Measurements from ENCODE around the gene RNF157.
"Not testable (repeated sequence)": the region's sequence is repeated elsewhere in the genome, so short reads cannot be mapped to it uniquely, and the experiment has no call there.

Gene RNF157

DNA sequence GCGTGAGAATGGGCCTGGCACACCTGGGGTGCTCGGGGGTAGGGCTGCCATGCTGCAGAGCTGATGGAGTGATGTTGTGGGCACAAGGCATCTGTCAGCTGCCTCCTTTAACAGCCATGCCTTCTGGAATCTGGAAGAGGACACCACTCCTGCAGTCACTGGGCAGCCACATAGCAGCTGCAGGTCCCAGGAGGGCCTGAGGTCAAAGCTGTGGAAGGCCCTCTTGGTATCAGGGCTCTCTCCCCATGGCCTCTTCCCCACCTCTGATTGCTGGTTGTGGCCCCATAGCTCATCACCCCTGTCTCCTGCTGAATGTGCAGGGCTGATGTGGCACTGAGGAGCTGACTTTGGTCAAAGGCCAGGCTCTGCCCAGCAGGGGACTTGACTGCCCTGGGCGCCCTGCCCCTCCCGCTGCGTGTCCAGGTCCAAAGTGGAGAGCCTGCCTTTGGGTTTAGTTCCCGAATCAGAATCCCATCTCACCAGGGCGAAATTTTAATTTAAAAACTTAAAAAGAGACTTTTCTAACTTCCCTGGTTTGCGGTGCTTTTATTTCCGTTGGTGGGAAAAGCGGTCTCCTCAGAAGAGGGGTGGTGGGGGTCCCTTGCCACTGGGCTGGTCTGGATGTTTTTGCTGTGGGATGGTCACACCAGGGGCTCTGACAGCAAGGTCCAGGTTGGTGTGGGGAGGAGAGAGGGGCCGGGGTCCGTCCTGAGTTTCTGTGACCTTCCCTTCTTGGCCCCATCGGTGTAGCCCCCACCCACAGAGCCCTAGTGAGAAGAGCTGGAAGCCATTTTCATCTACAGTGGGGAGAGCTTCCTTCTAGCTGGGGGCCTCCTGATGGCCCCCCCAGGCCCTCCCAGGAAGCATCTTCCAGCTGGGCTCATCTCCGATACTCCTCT, 30.7 kb upstream of the RNF157 start:
- no peak for DNase-seq (ENCODE audit: low spot score)

DNA sequence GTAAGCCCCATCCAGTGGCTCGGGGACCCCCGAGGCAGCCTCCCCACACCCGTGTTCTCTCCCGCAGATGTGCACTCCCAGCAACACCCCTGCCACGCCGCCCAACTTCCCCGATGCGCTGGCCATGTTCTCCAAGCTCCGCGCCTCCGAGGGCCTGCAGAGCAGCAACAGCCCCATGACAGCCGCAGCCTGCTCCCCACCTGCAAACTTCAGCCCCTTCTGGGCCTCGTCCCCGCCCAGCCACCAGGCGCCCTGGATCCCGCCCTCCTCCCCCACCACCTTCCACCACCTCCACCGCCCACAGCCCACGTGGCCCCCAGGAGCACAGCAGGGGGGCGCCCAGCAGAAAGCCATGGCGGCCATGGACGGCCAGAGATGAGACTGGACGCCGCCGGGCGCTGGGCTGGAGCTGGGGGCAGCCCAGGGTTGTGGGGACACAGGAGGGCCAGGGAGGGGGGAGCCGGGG, 29.9 kb upstream of the RNF157 start:
- no peak for DNase-seq (ENCODE audit: low spot score)

DNA sequence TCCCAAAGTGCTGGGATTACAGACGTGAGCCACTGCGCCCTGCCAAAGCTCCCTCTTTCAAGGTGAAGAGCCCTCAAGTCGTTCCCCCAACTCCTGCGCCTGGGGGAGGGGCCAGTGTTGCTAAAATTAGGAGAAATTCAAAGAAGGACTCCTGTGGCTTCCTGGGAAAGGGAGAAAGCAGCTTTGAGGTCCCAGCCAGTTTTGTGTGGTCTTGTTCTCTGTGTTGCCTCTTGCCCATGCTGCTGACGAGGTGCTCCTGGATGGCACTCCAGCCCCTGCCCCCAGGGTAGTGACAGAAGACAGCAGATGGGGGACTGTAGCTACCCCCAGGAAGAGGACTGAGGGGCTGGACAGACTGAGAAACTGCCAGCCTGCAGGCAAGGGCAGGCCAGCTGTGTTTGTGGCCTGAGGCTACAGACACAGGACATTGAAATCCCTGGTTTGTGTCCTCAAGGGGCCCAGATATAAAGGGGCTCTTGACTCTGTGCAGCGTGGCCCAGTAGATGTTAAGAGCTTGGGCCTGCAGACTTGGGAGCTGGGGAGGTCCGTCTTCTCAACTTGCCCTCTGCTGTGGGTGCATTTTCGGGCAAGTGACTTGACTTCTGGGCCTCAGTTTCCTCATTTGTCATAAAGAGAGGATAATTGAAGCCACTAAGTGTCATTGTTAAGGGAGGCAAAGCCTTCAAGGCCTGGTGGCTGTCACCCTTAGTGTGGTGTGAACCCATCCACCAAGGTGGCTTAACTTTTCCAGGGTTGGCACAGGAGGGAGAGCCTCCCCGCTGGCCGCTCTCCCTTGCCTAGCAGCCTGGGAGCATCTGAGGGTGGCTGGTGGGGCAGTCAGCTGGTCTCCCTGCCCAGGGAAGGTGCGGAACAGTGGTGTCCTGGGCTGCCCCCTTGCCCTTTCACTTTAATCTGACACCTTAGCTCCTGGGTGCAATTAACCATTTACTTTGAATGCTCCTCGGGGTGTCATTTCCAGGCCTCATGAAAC, 29.0 kb upstream of the RNF157 start:
- DNase-seq (ENCODE audit: low spot score) = no peak

DNA sequence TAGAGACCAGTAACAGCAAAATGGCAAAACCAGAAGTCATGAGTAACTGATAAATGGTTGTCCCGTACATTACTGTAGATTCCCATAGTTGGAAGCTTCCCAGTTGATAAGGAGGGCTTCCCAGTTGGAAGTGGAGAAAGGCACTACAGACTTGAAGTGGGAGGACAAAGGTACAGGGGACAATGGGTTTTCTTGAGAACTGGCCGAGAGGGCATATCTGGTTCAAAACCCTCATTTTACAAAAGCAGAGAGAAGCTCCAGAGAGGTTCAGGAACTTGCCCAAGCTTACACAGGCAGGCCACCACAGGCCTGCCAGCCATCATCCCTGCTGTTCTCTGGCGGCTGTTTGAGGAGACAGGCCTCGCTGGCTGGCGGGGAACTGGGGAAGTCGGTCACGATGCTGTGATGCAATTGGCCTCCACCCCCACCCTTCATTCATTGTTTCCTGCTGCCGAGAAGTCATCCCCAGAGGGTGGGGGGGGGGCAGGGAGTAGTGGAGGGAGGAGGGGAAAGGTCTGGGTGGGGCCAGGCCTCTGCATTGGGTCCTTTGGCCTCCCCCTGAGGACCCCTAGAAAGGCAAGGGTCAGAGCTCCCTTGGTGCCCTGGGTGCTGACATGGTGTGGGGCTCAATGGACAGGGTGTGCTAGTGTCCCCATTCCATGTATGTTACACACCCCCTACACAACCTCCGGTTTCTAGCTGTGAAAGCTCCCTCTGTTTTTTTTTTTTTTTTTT, 27.9 kb upstream of the RNF157 start:
- DNase-seq (ENCODE audit: low spot score) = peak; percentile 86

DNA sequence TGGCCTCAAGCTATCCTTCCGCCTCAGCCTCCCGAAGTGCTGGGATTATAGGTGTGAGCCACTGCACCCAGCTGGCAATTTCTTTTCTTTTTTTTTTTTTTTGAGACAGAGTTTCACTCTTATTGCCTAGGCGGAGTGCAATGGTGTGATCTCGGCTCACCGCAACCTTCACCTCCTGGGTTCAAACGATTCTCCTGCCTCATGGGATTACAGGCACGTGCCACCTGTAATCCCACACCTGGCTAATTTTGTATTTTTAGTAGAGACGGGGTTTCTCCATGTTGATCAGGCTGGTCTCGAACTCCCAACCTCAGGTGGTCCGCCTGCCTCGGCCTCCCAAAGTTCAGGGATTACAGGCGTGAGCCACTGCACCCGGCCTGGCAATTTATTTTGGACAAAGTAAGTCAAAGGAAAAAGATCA, 27.3 kb upstream of the RNF157 start:
- DNase-seq (ENCODE audit: low spot score) = not testable (repeated sequence)

DNA sequence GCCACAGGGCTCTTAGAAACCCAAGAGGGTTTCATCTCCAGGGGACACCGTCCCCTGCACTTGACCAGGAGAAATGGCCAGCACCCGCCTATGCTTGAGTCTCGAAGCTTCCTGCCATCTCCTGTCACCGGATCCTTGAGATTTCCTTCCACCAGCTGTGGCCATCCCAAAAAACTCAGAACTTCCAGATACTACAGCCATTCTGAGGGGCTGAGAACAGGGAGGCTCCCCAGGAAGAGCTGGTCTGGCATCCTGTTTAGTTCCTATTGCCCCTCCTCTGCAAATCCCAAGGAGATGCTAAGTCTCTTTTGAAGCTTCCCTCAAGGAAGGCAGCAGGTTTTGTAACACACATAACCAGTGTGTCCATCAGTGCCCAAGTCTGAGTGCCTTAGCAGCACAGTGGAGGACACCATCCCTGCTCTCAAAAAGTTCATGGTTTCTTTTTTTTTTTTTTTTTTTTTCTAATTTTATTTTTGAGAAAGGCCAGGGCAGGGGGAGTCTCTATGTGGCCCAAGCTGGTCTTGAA, 26.8 kb upstream of the RNF157 start:
- DNase-seq (ENCODE audit: low spot score) = no peak

DNA sequence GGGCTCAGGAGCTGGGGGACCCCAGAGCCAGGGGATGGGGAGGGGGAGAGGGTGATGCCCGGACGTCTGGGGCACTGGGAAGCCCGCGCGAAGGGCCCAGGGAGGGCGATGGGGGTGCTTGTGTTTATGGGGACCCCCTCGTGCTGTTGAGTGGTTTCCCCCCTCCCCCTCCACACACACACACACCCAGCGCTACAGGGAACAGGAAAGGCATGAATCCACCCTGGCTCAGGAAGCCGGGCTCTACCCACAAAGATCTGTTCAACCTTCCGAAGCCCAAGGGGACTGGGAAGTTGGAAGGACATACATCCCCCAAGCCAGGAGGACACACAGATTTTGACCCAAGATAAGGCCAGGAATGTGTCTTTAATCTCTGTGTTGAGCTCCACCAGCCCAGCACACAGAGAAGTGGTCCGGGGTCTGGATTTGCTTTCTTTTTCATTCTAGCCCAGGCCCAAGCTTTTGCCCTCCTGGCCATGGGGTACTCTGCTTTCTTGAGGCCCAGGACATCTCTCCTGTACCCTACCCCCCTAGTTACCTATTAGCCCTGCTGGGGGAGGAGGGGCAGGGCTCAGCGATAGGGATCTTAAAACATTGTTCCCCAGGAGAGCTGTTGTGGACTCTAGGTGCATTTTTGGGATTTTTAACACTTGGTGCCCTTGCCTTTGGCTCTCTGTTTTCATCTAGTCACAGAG, 26.1 kb upstream of the RNF157 start:
- DNase-seq (ENCODE audit: low spot score) = no peak

DNA sequence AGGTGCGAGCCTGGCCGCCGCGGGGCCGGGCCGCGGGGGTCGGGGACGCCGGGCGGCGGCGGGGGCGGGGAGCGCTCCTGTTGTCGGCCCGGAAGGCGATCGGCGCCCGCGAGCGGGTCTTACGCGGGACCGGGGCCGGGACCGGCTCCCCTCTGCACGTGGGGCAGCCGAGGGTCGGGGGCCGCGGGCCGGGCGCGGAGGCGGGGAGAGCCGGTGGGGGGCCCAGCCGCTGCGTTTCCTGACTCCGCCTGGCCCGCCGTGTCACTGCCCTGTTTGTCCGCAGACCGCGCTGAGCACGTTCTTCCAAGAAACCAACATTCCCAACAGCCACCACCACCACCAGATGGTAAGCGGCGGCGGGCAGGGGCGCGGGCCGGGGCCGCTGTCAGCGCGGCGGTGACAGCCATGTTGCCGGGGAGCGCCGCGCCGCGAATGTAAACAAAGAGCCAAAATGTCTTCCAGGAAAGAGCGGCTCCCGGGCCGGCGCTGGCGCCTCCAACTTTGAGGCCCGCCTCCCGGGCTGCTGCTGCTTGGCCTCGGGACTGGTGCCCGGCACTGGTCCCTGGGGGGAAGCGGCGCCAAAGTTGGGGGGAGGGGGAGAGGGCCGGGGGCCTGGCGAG, 25.4 kb upstream of the RNF157 start:
- no peak for DNase-seq (ENCODE audit: low spot score)

DNA sequence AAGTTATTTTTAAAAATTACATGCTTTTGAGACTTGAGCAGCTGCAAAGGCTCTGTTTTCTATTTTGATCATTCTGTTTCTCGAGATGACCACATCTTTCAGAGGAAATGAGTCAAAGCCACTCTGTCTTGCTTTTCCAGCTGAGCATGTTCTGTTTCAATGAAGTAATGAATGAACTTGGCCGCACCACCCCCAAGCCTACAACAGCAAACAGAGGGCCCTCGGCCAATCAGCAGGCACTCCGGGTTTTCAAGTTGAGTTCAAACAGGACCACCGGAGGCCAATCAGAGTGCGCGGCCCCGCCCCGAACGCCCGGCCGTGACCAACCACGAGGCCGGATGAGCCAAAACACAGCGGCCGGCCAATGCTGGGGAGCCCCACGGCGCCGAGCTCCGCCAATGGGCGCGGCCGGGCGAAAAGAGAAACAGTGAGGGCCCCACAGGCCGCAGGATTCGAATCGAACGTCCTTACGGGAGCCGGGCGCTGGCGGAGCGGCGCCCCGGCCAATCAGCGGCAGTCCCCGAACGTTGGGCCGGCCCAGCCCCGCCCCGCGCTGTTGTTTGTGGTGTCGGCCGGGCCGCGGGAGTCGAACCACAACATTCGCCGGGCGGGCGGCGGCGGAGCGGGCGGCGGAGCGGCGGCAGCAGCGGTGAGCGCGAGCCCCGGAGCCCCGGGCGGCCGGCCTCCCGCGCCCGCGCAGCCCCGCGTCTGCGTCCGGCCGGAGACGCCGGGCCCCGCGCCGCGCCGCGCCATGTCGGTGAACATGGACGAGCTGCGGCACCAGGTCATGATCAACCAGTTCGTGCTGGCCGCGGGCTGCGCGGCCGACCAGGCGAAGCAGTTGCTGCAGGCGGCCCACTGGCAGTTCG, 24.7 kb upstream of the RNF157 start, which contains the start of gene UBALD2:
Gene UBALD2 (plus strand): TSS at position 594 of the 869 bp plus-strand sequence. CDS start 158 bp downstream, at position 752.
- peak; percentile 100 for DNase-seq (ENCODE audit: low spot score)

DNA sequence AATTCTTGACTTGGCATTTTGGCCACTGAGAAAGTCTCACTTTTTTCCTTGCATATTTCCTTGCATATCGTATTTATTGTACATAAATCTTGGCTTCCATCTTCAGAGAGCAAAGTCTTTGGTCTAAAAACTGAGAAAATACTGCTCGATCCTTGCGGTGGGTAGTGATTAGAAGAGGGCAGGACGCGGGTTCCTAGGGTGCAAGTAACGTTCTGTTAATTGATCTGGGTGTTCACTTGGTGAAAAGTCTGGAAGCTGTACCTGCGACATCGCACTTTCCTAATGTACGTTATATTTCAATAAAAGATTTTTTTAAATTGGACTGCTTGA, 24.1 kb upstream of the RNF157 start:
- DNase-seq (ENCODE audit: low spot score) = no peak

DNA sequence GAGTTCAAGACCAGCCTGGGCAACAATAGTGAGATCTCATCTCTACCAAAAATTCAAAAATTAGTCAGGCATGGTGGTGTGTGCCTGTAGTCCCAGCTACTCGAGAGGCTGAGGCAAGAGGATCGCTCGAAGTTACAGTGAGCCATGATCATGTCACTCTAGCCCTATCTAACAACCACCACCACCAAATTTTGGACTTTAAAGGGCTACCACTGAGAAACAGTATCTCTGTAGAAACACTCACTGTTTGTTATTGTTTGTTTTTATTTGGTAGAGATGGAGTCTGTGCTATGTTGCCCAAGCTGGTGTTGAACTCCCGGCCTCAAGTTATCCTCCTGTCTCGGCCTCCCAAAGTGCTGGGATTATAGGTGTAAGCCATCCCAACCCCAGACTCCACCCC, 23.6 kb upstream of the RNF157 start:
- DNase-seq (ENCODE audit: low spot score) = no peak

DNA sequence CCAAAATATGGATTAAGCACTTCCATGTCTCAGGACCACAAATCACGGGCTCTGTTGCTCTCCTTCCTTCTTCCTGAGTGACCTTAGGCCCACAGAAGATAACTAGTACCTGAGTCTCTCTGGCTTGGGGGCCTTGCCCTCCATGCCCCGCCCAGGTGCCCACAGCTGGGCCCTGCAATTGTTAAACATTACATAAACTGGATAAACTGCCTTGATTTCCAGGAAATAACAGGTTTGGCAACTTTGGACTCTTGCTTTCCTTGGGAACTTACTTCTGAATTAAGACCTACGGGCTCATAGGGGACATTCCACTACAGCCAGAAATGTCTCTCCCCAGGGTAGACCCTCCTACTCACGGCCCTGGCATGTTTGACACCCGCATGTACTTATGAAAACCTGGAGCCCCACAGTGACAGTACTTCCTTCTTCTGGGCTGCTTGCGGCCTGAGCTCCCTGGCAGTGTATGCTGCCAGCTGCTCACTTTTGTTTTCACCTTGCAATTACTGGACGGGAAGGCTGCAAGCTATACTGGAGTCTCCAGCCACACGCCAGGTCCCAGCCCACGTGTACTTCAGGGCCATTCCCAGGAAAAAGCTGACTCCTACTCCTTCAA, 22.5 kb upstream of the RNF157 start:
- no peak for DNase-seq (ENCODE audit: low spot score)

DNA sequence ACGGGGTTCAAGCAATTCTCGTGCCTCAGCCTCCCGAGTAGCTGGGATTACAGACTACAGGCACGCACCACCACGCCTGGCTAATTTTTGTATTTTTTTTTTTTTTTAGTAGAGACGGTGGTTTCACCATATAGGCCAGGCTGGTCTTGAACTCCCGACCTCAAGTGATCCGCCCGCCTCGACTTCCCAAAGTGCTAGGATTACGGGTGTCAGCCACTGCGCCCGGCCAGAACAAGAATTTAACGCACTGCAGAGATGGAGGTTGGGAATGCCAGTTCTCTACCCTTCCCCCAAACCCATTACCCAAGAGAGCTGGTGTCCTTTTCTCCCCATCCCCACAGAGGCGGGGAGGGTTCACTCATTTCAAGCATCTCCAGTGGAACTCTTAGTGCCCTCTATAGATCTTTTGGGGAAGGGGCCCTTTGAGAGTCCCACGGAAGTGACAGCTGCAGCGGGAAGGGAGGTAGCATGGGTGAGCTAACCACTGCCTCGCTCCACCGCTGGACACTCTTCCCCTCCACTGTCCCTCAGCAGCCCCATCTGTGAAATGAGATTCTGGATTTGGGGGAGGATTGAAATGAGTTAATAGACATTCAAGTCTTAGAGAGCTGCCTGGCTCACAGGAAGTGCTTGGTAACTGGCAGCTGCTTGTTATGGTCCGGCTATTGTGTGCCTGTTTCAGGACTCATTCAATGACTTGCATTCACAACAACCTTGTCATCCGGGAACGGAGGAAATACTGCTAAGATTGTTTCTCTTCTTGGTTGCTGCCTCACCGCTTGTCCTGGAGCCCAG, 21.3 kb upstream of the RNF157 start:
- DNase-seq (ENCODE audit: low spot score) = peak; percentile 60

DNA sequence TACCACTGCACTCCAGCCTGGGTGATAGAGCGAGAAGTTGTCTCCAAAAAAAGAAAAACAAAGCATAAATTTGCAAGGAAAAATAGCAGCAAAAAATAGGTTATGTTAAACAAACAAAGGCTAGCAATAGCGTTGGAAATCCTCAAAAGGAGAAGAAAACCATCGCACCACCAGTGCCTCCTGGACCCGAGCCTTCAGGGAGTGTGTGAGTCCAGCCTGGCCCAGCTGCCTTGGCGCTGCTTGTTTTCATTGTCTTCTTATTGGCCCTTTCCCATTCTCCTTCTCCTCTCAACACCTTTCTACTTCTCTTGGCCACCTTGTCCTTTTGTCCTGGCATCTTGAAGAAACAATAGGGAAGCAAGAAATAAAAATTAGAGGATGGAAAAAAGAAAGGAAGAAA, 20.4 kb upstream of the RNF157 start:
- DNase-seq (ENCODE audit: low spot score) = no peak

DNA sequence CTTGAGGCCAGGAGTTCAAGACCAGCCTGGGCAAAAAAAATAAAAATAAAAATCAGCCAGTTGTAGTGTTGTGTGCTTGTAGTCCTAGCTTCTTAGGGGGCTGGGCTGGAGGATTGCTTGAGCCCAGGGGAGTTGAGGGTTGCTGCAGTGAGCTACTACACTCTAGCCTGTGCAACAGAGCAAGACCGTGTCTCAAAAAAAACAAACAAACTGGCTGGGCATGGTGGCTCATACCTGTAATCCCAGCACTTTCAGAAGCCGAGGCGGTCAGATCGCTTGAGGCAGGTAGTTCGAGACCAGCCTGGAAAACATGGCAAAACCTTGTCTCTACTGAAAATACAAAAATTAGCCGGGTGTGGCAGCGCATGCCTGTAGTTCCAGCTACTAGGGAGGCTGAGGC, 19.9 kb upstream of the RNF157 start:
- no peak for DNase-seq (ENCODE audit: low spot score)

DNA sequence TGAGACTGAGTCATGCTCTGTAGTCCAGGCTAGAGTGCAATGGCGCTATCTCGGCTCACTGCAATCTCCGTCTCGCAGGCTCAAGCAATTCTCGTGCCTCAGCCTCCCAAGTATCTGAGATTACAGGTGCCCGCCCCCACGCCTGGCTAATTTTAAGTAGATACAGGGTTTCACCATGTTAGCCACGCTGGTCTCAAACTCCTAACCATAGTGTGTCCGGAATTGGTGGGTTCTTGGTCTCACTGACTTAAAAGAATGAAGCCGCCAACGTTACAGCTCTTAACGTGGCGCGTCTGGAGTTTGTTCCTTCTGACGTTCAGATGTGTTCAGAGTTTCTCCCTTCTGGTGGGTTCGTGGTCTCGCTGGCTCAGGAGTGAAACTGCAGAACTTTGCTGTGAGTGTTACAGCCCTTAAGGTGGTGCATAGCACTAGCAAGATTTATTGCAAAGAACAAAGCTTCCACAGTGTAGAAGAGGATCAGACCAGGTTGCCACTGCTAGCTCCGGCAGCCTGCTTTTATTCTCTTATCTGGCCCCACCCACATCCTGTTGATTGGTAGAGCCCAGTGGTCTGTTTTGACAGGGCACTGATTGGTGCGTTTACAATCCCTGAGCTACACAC, 16.2 kb upstream of the RNF157 start:
- peak; percentile 59 for DNase-seq (ENCODE audit: low spot score)

DNA sequence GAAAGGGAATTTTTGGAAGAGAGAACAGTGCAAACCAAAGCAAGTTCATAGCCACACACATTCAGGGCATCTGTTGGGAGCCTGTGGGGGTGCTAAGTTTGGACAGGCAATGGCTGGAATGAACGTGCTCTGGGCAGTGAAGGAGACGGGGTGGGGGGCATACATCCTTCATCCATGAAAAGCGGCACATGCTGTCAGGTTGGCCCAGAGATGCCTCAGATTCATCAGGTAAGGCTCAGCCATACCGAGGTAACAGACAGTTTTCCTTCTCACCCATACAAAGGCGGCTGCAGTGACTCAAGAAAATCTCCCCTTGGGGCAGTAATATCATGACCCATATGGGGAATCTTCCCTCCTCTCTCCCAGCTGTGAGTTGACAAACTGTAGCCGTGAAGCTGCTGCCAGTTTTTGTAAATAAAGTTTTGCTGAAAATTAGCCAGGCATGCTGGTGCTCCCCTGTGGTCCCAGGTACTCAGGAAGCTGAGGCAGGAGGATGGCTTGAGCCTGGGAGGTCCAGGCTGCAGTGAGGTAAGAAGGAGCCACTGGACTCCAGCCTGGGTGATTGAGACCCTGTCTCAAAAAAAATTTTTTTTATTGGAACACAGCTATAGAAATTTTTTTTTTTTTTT, 15.6 kb upstream of the RNF157 start:
- no peak for DNase-seq (ENCODE audit: low spot score)
